T-helper 2 cell (primary cell): ENCODE data around the gene LRRC2.
"Not testable (repeated sequence)": the region's sequence is repeated elsewhere in the genome, so short reads cannot be mapped to it uniquely, and the experiment has no call there.

Experiments
- DNase-seq, 5 experiments: peaks; one replicate each; pipeline versions ENCODE4 v3.0.0 to v3.0.0-alpha.2; 2012 to 2022
- total RNA-seq, 2 donors: gene quantifications; one replicate each; lab custom pipeline; 2026; lab: John Stamatoyannopoulos, UW

The LRRC2 gene
- total RNA-seq: 3.4 to 4.4 reads per million in 2 donors

GRCh38 chr3:46566040-46566641 is at the start of gene LRRC2:
Gene LRRC2 (minus strand): TSS chr3:46566302. CDS start chr3:46551591, 14,711 bp downstream.
- DNase-seq: peak in 3 of 5 experiments; percentile 6 to 70 (median 9)

GRCh38 chr3:46615050-46615775 is 49.1 kb upstream of the LRRC2 start:
- no peak for DNase-seq

DNA sequence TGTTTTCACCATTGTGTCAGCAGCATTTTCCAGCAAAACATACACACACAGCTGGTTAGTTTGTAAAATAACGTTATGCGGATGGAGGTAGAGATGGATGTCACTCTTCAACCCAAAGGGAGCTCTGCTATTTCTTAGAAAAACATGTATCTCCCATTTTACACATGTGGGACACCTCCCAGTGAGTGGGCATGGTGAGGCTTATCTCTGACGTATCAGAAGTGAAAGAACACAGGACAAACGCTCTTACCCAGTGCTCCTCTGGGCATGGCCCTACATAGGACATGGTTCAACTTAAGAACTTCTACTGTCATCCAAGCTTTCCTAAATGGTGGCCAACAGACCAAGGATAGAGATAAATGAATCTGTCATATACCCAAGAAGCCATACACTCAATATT is 48.3 kb upstream of the LRRC2 start:
- DNase-seq: no peak

GRCh38 chr3:46613313-46614005 is 47.4 kb upstream of the LRRC2 start:
- no peak for DNase-seq

- DNase-seq: no peak
These were observed 46.2 kb upstream of the LRRC2 start, which contains the start of gene FAM240A for GRCh38 chr3:46612324-46612723. Gene FAM240A (plus strand): TSS chr3:46612525. CDS start chr3:46612684, 159 bp downstream.

DNA sequence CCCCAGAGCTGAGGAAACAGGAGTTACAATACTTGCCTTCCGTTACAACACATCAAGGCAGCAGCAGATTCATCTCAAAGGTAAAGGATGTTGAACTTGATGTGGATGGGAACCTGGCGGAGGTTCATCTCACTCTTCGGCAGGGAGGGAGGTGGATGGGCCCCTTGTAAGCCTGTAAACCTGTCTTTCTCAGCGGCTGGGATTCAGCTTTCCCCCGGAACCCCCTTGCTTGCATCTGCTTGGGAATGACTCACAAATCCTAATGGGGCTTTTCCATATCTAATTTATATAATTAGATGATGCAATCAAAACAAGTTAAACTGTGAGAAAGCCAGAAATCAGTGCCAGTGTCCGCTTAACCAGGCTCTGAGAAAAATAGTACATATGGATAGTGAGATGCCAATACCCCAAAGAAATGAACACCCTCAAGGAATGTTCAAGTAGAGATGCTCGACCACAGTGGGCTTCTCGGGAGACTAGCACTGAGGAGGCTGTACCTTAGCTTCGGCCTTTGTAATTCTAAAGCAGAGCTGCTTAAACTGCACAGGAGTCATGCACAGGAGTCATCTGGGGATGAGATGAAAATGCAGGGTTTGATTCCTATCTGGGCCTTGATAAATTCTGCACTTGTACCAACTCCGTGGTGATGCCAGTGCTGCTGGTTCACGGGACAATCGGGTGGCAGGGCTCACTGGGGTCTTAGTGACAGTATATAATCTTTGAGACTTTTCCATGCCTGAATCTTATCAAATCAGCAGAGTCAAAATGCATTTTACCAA is 44.0 kb upstream of the LRRC2 start:
- no peak for DNase-seq

GRCh38 chr3:46609212-46609721 is 43.2 kb upstream of the LRRC2 start:
- no peak for DNase-seq

DNA sequence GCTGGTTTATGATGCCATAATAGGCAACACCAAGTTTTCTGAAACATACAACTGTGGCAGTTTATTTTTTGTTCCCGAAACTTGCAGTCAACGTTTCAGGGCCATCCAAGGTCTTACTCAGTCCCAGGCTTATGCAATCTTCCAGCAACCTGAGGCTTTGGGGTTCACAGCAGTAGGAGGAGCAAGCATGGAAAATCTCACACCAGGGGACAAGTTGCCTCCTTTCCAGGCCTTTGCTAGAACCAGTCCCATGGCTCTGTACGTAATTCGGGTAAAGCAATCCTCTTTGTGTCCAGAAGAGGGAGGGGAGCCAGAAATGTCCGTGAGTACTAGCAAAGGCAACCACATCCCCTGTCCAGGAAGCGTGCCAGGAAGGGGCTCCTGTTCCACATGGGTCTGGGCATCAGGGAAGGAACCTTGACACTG is 41.5 kb upstream of the LRRC2 start:
- DNase-seq: no peak

- peak in 1 of 5 experiments; percentile 15 for DNase-seq
These were observed 38.0 kb upstream of the LRRC2 start for GRCh38 chr3:46604127-46604526.

DNA sequence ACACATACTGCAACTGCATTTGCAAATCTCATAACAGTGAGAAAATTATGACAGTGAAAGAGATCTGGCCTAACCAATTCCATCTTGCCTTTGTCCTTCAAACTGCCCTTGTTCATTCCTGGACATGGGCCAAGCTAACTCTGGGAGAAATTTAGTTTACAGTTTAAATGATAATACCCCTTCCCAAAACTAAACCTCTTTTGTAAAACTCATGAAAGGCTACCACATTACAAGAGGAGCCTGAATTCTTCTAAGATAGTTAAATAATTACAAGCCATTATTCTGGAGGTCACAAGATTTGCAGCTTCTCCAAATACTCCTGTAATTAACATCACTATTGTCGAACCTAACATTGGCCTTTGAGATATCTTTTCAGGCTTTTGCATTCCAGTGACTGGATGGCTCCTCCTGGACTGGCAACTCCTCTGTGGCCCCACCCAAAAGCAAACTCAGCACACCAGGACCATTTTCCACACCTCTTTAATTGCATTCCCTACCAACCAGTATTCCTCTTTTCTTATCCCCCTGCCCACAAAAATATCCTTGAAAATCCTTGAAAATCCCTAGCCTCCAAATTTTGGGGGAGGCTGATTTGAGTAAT is 37.4 kb upstream of the LRRC2 start:
- DNase-seq: no peak

- DNase-seq: no peak
These were observed 33.5 kb upstream of the LRRC2 start for GRCh38 chr3:46599590-46599989.

GRCh38 chr3:46595819-46596314 is 29.8 kb upstream of the LRRC2 start:
- DNase-seq: no peak

DNA sequence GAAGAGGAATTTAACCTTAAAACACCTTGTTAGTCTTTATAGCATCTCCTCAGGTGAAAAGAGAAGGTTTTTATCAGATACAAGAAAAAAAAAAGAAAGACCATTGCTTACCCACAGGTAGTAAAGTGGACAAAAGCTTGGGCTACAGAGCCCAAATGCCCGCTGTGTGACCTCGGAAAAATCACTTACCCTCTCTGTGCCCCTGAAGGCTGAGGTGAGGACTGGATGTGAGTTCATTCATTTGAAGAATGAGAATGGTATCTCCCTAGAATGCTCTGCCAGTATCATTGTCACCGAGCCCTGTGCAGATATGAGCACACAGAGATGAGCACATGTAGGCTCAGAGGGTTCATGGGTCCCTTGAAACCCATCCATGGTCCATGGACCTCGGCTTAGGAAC is 28.6 kb upstream of the LRRC2 start:
- DNase-seq: no peak

DNA sequence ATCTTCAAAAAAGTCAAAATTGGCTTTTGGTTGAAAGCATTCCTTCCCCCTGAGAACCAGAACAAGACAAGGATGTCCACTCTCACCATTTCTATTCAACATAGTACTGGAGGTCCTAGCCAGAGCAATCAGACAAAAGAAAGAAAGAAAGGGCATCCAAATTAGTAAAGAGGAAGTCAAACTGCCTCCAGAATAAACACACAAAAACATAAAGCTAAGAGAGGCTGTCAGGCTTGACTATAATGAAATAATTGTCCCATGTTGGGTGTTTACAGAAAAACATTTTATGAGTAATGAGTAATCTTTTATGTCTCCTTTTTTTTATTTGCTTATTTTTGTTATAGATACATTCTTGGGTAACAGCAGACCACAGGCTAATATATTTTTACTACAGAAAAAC is 27.9 kb upstream of the LRRC2 start:
- DNase-seq: no peak

DNA sequence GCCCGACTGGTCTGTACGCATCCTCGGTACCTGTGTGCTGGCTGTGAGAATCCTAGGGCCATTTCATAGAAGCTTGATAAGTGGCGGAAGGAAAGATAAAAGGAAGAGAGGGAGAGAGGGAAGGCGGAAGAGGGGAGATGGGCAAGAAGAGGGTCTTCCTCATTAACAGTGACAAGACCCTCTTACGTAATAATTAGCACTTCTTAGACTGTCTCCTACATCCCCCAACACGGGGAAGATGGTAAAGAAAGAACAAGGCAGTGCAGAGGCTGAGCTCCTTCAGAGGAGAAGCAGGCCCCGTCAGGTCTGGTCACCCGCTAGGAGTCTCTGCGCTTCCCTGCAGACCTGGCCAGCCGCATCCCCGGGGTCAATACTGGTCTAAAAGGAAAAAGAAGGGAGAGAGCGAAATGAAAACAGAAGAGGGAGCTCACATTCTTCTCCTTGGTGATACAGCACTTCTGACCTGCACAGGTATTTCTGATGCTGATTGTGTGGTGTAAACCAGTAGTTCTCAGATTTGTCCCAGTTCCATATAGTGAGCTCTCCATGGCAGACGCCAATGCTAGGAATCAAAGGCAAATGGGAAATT is 27.3 kb upstream of the LRRC2 start:
- DNase-seq: no peak

- not testable (repeated sequence) for DNase-seq
These were observed 21.2 kb upstream of the LRRC2 start for GRCh38 chr3:46587268-46587667.

GRCh38 chr3:46586738-46587246 is 20.7 kb upstream of the LRRC2 start:
- no peak for DNase-seq

- DNase-seq: no peak
These were observed 19.9 kb upstream of the LRRC2 start for GRCh38 chr3:46585799-46586693.

GRCh38 chr3:46584598-46585467 is 18.7 kb upstream of the LRRC2 start:
- DNase-seq: no peak
